ENCODE measurements around the gene SMTNL2.
"Not testable (repeated sequence)": the region's sequence is repeated elsewhere in the genome, so short reads cannot be mapped to it uniquely, and the experiment has no call there.

Gene SMTNL2

GRCh38 chr17:4560421-4560820 is 23.9 kb upstream of the SMTNL2 start, which contains the start of gene GGT6:
Gene GGT6, minus strand, starts transcription at chr17:4560577. Its CDS starts 56 bp downstream, at chr17:4560521.
- no peak for DNase-seq (ENCODE audit: low read depth)

GRCh38 chr17:4560837-4561256 is 23.5 kb upstream of the SMTNL2 start:
- DNase-seq (ENCODE audit: low read depth) = no peak

GRCh38 chr17:4562015-4562969 is 22.0 kb upstream of the SMTNL2 start:
- no peak for DNase-seq (ENCODE audit: low read depth)

GRCh38 chr17:4565209-4566141 is 18.9 kb upstream of the SMTNL2 start:
- DNase-seq (ENCODE audit: low read depth) = no peak

- DNase-seq (ENCODE audit: low read depth) = no peak
Observed at GRCh38 chr17:4566785-4567184, 17.5 kb upstream of the SMTNL2 start.

GRCh38 chr17:4569591-4569990 is 14.7 kb upstream of the SMTNL2 start:
- no peak for DNase-seq (ENCODE audit: low read depth)

- no peak for DNase-seq (ENCODE audit: low read depth)
Observed at GRCh38 chr17:4572131-4572530, 12.2 kb upstream of the SMTNL2 start.

GRCh38 chr17:4573115-4573514 is 11.2 kb upstream of the SMTNL2 start:
- no peak for DNase-seq (ENCODE audit: low read depth)

GRCh38 chr17:4573669-4574068 is 10.7 kb upstream of the SMTNL2 start:
- no peak for DNase-seq (ENCODE audit: low read depth)

GRCh38 chr17:4574448-4575045 is 9.8 kb upstream of the SMTNL2 start:
- DNase-seq (ENCODE audit: low read depth) = no peak

- DNase-seq (ENCODE audit: low read depth) = no peak
Observed at GRCh38 chr17:4576161-4576558, 8.2 kb upstream of the SMTNL2 start.

- DNase-seq (ENCODE audit: low read depth) = no peak
Observed at GRCh38 chr17:4576729-4577322, 7.5 kb upstream of the SMTNL2 start.

GRCh38 chr17:4577386-4577993 is 6.8 kb upstream of the SMTNL2 start:
- DNase-seq (ENCODE audit: low read depth) = no peak

- DNase-seq (ENCODE audit: low read depth) = not testable (repeated sequence)
Observed at GRCh38 chr17:4578349-4578748, 6.0 kb upstream of the SMTNL2 start.

GRCh38 chr17:4579678-4580077 is 4.7 kb upstream of the SMTNL2 start:
- DNase-seq (ENCODE audit: low read depth) = no peak

- no peak for DNase-seq (ENCODE audit: low read depth)
Observed at GRCh38 chr17:4580291-4580690, 4.0 kb upstream of the SMTNL2 start.

GRCh38 chr17:4582101-4582501 is 2.2 kb upstream of the SMTNL2 start:
- DNase-seq (ENCODE audit: low read depth) = no peak

GRCh38 chr17:4582691-4583090 is 1.6 kb upstream of the SMTNL2 start:
- DNase-seq (ENCODE audit: low read depth) = no peak

- DNase-seq (ENCODE audit: low read depth) = no peak
Observed at GRCh38 chr17:4583206-4583605, 1.1 kb upstream of the SMTNL2 start.

- DNase-seq (ENCODE audit: low read depth) = no peak
Observed at GRCh38 chr17:4583782-4584100, 588 bp upstream of the SMTNL2 start.

- no peak for DNase-seq (ENCODE audit: low read depth)
Observed at GRCh38 chr17:4584917-4585637, 748 bp downstream of the SMTNL2 start.

Data from stimulated activated CD8-positive, alpha-beta memory T cell treated with anti-CD3 and anti-CD28 coated beads, Interleukin-15, amount 100 ng/mL, for 1 hour (primary cell).